ENCODE data around the gene ANKRD9. TPM values are rescaled to one million over a fixed set of nuclear protein-coding genes. Genes with fewer than 3 reads are reported as not detected.

The ANKRD9 gene
- total and polyA plus RNA-seq, 2 donors (not counting 3 experiments of a cell fraction or from before 2014, with no cell fraction given), result 21.0 to 24.6 TPM

GRCh38 chr14:102505000-102505619 lies 4.5 kb downstream of the ANKRD9 start:
- Histone ChIP-seq H2AFZ (ENCODE audit: low read depth, low read length) (no peak overlapping the region), H4K20me1 (replicated peaks; ENCODE audit: control insufficient read depth, extremely low read depth, insufficient read depth, low read length) (no peaks in the 10 kb centered on the region), H3K27ac (ENCODE audit: insufficient read depth, low read depth, low read length) (no peak overlapping the region), H3K4me3 (replicated peaks in 1 of 3; ENCODE audit: insufficient read depth in 1 of 3, low read depth in 1 of 3, low read length in 3 of 3) (no peak overlapping the region), H3K79me2 (ENCODE audit: control insufficient read depth, insufficient read depth, low read length) (peaks cover 3% of the 10 kb centered on the region), H3K4me2 (ENCODE audit: insufficient read depth, low read length) (no peak overlapping the region), H3K36me3 (ENCODE audit: control insufficient read depth in 2 of 2, extremely low read depth in 1 of 2, insufficient read depth in 2 of 2, low read length in 2 of 2) (peaks cover 0 to 5% of the 10 kb centered on the region in 2 experiments), H3K9ac (replicated peaks; ENCODE audit: extremely low read depth, insufficient read depth, low read length) (no peak overlapping the region), H3K4me1 (ENCODE audit: control insufficient read depth, extremely low read depth, insufficient read depth, low read length) (peaks cover 29% of the 10 kb centered on the region), H3K9me1 (replicated peaks; ENCODE audit: control insufficient read depth, extremely low read depth, insufficient read depth, low read length) (no peaks in the 10 kb centered on the region), H3K27me3 (ENCODE audit: control insufficient read depth in 2 of 2, insufficient read depth in 2 of 2, low read length in 2 of 2) (no peaks in the 10 kb centered on the region), H3K9me3 (replicated peaks; ENCODE audit: control insufficient read depth, insufficient read depth, low read length) (no peaks in the 10 kb centered on the region)
- CTCF ChIA-PET, result interaction anchor here (2.2 kb wide), 1 partner anchor 67 kb away, joined by 12 read pairs; no protein-coding TSS in a partner anchor
- POLR2A ChIA-PET, result no interaction called here
- intact Hi-C loops (cut with micrococcal nuclease), result loop anchor here (10.0 kb wide), 1 partner anchor 140 kb away; the partner anchor contains the start of genes CINP and TECPR2
- TF ChIP-seq POLR2AphosphoS5 (IDR thresholded peaks at IDR 0.05; ENCODE audit: insufficient read depth, low read depth, low read length), result no peak
- TF ChIP-seq GATA2 (IDR thresholded peaks at IDR 0.05; ENCODE audit: insufficient read depth, insufficient read length, low read depth, low read length), result no peak
- no peak for TF ChIP-seq MYC (IDR thresholded peaks at IDR 0.05; ENCODE audit: low read depth, low read length)
- TF ChIP-seq JUN (IDR thresholded peaks at IDR 0.05; ENCODE audit: borderline replicate concordance, insufficient read depth, insufficient read length, low read depth), result no peak
- no peak for TF ChIP-seq POLR2A (IDR thresholded peaks at IDR 0.05; ENCODE audit: low read depth, low read length)
- dilution Hi-C loops (cut with MboI; ENCODE audit: extremely low pct_ligation_motif_present, low sequenced_read_pairs), result loop anchor here (10.0 kb wide), 1 partner anchor 60 kb away; no protein-coding TSS in a partner anchor
- DNase-seq (ENCODE audit: low read depth, low spot score), result no peak
- FAIRE-seq, result no peak
- BruUV-seq (replicated peaks), result no TSS peak

DNA sequence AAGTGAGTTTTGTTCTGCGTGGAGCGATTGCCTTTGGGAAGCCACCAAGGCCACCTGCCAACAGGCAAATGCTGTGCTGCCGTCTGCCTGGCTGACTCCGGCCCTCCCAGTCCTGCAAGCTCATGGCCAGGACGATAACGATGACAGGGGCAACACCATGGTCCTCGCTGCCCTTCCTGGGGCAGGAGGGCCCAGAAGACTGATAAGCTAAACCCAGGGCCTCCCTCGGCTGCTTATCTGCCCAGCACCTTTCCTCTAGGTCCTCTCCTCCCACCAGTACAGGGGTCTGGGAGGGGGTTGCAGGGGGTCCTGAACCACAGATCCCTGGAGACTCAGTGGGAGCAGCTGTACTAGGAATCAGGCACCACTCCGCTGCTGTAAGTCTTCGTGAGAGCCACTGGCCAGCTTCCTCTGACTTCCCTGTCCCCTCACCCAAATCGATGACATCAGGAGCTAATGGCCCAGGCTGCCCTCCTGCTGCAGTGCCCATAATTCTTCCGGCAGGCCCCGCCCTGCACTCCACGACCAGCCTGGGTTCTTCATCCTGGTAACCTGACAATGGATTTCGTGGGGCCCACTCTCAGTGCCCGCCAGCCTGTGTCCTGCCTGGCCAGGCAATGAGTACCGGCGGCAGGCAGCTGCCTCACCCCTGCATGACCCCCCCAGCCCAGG lies 5.1 kb downstream of the ANKRD9 start:
- CTCF ChIA-PET, result interaction anchor here (2.2 kb wide), 1 partner anchor 66 kb away, joined by 12 read pairs; no protein-coding TSS in a partner anchor
- H3K27ac ChIP-seq (ENCODE audit: insufficient read depth, low read depth, low read length), result peak overlapping the region; percentile 69

More for the DNA sequence above, 5.1 kb downstream of the ANKRD9 start:
- BruUV-seq (replicated peaks), result no TSS peak
- dilution Hi-C loops (cut with MboI; ENCODE audit: extremely low pct_ligation_motif_present, low sequenced_read_pairs) (loop anchor here (10.0 kb wide), 1 partner anchor 60 kb away; no protein-coding TSS in a partner anchor), intact Hi-C loops (cut with micrococcal nuclease) (loop anchor here (10.0 kb wide), 1 partner anchor 140 kb away; the partner anchor contains the start of genes CINP and TECPR2)
- no peak overlapping the region for H3K4me2 ChIP-seq (ENCODE audit: insufficient read depth, low read length)
- no peak overlapping the region for H2AFZ ChIP-seq (ENCODE audit: low read depth, low read length)
- H3K4me3 ChIP-seq (replicated peaks in 1 of 3; ENCODE audit: insufficient read depth in 1 of 3, low read depth in 1 of 3, low read length in 3 of 3), result no peak overlapping the region
- H3K27me3 ChIP-seq (ENCODE audit: control insufficient read depth in 2 of 2, insufficient read depth in 2 of 2, low read length in 2 of 2), result no peaks in the 10 kb centered on the region
- no peaks in the 10 kb centered on the region for H4K20me1 ChIP-seq (replicated peaks; ENCODE audit: control insufficient read depth, extremely low read depth, insufficient read depth, low read length)
- no peaks in the 10 kb centered on the region for H3K9me1 ChIP-seq (replicated peaks; ENCODE audit: control insufficient read depth, extremely low read depth, insufficient read depth, low read length)
- POLR2A ChIA-PET, result interaction anchor here (0.6 kb wide), 1 partner anchor 46 kb away, joined by 3 read pairs; no protein-coding TSS in a partner anchor
- no peak for DNase-seq (ENCODE audit: low read depth, low spot score)
- peaks cover 0 to 5% of the 10 kb centered on the region in 2 experiments for H3K36me3 ChIP-seq (ENCODE audit: control insufficient read depth in 2 of 2, extremely low read depth in 1 of 2, insufficient read depth in 2 of 2, low read length in 2 of 2)
- no peak for TF ChIP-seq FOS (IDR thresholded peaks at IDR 0.05; ENCODE audit: borderline replicate concordance, insufficient read depth, low read length)
- TF ChIP-seq POLR2AphosphoS5 (IDR thresholded peaks at IDR 0.05; ENCODE audit: insufficient read depth, low read depth, low read length), result no peak
- no peak for TF ChIP-seq JUN (IDR thresholded peaks at IDR 0.05; ENCODE audit: borderline replicate concordance, insufficient read depth, insufficient read length, low read depth)
- no peak for TF ChIP-seq POLR2A (IDR thresholded peaks at IDR 0.05; ENCODE audit: low read depth, low read length)
- no peak for TF ChIP-seq MAX (IDR thresholded peaks at IDR 0.05; ENCODE audit: insufficient read depth, insufficient read length)
- no peak for TF ChIP-seq GATA2 (IDR thresholded peaks at IDR 0.05; ENCODE audit: insufficient read depth, insufficient read length, low read depth, low read length)
- no peak for TF ChIP-seq MYC (IDR thresholded peaks at IDR 0.05; ENCODE audit: low read depth, low read length)
- TF ChIP-seq EZH2 (IDR thresholded peaks at IDR 0.05; ENCODE audit: borderline replicate concordance, low read depth, low read length, severe bottlenecking), result no peak
- TF ChIP-seq CTCF (IDR thresholded peaks at IDR 0.05; ENCODE audit: extremely low read depth in 1 of 2, insufficient read depth in 1 of 2, low read depth in 1 of 2, low read length in 2 of 2), result no peak
- H3K4me1 ChIP-seq (ENCODE audit: control insufficient read depth, extremely low read depth, insufficient read depth, low read length), result peaks cover 30% of the 10 kb centered on the region
- no peak overlapping the region for H3K9ac ChIP-seq (replicated peaks; ENCODE audit: extremely low read depth, insufficient read depth, low read length)
- peaks cover 3% of the 10 kb centered on the region for H3K79me2 ChIP-seq (ENCODE audit: control insufficient read depth, insufficient read depth, low read length)
- FAIRE-seq, result no peak
- H3K9me3 ChIP-seq (replicated peaks; ENCODE audit: control insufficient read depth, insufficient read depth, low read length), result no peaks in the 10 kb centered on the region
